GM12878 (cell line): ENCODE data around the gene SLC25A13. TPM values are rescaled to one million over a fixed set of nuclear protein-coding genes. Genes with fewer than 3 reads are reported as not detected.

Experiments used
- ATAC-seq: fragments of 200-7000 bp; cut with Tn5 transposase; 3 replicates; pipeline ENCODE4 v1.9.1; 2020; ENCODE audit warnings: mild to moderate bottlenecking, moderate library complexity
- BruUV-seq: library from RNA; stranded (reverse); fragments of 400-500 nt; replicated peaks from 2 replicates; lab custom pipeline; 2021; lab: Mats Ljungman, UMichigan
- CTCF ChIA-PET: fragments of 300-600 bp; sonication (Branson Sonifier 250); formaldehyde crosslinking; extraction: SDS; loops from one replicate; lab custom pipeline; 2021; ENCODE audit warnings: inconsistent platforms; lab: Yijun Ruan, JAX
- POLR2A ChIA-PET: fragments of 350-600 bp; formaldehyde crosslinking; extraction: SDS; loops from one replicate; lab custom pipeline; 2021; ENCODE audit warnings: inconsistent platforms; lab: Charles Lee
- RAD21 ChIA-PET: fragments of 300-600 bp; sonication (Branson Sonifier 250); formaldehyde crosslinking; loops from one replicate; lab custom pipeline; 2023; ENCODE audit warnings: antibody characterized with exemption; ENCODE audit not compliant: unreplicated experiment; lab: Charles Lee
- SMC1A ChIA-PET: fragments of 300-600 bp; sonication (Branson Sonifier 250); formaldehyde crosslinking; loops from one replicate; lab custom pipeline; 2023; ENCODE audit not compliant: unreplicated experiment, uncharacterized antibody; lab: Charles Lee
- DNase-seq: peaks from one replicate; pipeline ENCODE4 v3.0.0-alpha.2; 2011; ENCODE audit warnings: low read depth, low spot score
- FAIRE-seq: peaks from 3 replicates; lab custom pipeline; 2011; peaks lifted over from hg19 to GRCh38; lab: Jason Lieb, UNC
- H2AFZ ChIP-seq: 2 replicates; pipeline ENCODE4 v1.6.0; 2011; ENCODE audit warnings: low read depth, low read length, control low read depth; ENCODE audit not compliant: control insufficient read depth
- H3K27ac ChIP-seq: 2 replicates; pipeline ENCODE4 v1.5.1; 2011; ENCODE audit warnings: control low read depth; ENCODE audit not compliant: control insufficient read depth, insufficient read depth
- H3K27me3 ChIP-seq, 2 experiments: replicated peaks in 1 of 2; 2 replicates each; pipeline versions ENCODE4 v1.6.0 to v1.6.1; 2011; ENCODE audit warnings: low read length in 1 of 2; ENCODE audit not compliant: control insufficient read depth in 2 of 2, insufficient read depth in 2 of 2
- H3K36me3 ChIP-seq, 2 experiments: 2 replicates each; pipeline ENCODE4 v1.5.1; 2011; ENCODE audit warnings: low read length in 1 of 2; ENCODE audit not compliant: control insufficient read depth in 2 of 2, insufficient read depth in 2 of 2
- H3K4me1 ChIP-seq: 2 replicates; pipeline ENCODE4 v1.6.1; 2011; ENCODE audit warnings: mild to moderate bottlenecking, low read length, moderate library complexity, mixed read lengths; ENCODE audit not compliant: control insufficient read depth, insufficient read depth
- H3K4me2 ChIP-seq: 2 replicates; pipeline ENCODE4 v1.6.0; 2011; ENCODE audit warnings: control low read depth; ENCODE audit not compliant: control insufficient read depth, insufficient read depth
- H3K4me3 ChIP-seq: fragments of 200-600 bp; sonication (generic); 2 replicates; pipeline ENCODE4 v1.5.1; 2016
- H3K79me2 ChIP-seq: 2 replicates; pipeline ENCODE4 v1.6.0; 2011; ENCODE audit warnings: low read length; ENCODE audit not compliant: control insufficient read depth, insufficient read depth
- H3K9ac ChIP-seq: 2 replicates; pipeline ENCODE4 v1.8.0; 2011; ENCODE audit warnings: low read length, control low read depth, mixed read lengths; ENCODE audit not compliant: control insufficient read depth, insufficient read depth
- H3K9me3 ChIP-seq: replicated peaks from 3 replicates; pipeline ENCODE4 v1.5.1; 2011; ENCODE audit warnings: mild to moderate bottlenecking, low read length; ENCODE audit not compliant: control insufficient read depth, insufficient read depth
- H4K20me1 ChIP-seq: 2 replicates; pipeline ENCODE4 v1.6.0; 2011; ENCODE audit not compliant: control insufficient read depth, insufficient read depth
- BRCA1 ChIP-seq: IDR thresholded peaks from 2 replicates; pipeline ENCODE4 v1.6.1; 2011; ENCODE audit warnings: low read depth, low read length, improper control_type of control experiment
- ETV6 ChIP-seq, 2 experiments: fragments of 450-650 bp in 1 of 2; IDR thresholded peaks in 1 of 2; conservative IDR thresholded peaks in 1 of 2; 2 replicates each; pipeline ENCODE4 v1.6.1; 2014; ENCODE audit warnings: antibody characterized with exemption in 1 of 2, borderline replicate concordance in 1 of 2, low read depth in 1 of 2, mild to moderate bottlenecking in 1 of 2, moderate library complexity in 1 of 2
- JUND ChIP-seq: IDR thresholded peaks from 2 replicates; pipeline ENCODE4 v1.6.1; 2012; ENCODE audit warnings: low read depth, mild to moderate bottlenecking, low read length, improper control_type of control experiment, moderate library complexity
- MYC ChIP-seq: IDR thresholded peaks from 2 replicates; pipeline ENCODE4 v1.6.1; 2011; ENCODE audit warnings: mild to moderate bottlenecking, low read length, moderate library complexity, inconsistent platforms; ENCODE audit not compliant: insufficient read depth, insufficient replicate concordance, insufficient read length, severe bottlenecking
- NR2C1 ChIP-seq: fragments of 450-650 bp; IDR thresholded peaks from 2 replicates; pipeline ENCODE4 v1.6.1; 2017; ENCODE audit warnings: antibody characterized with exemption, mild to moderate bottlenecking, moderate library complexity
- PML ChIP-seq: IDR thresholded peaks from 2 replicates; pipeline ENCODE4 v1.6.1; 2012; ENCODE audit warnings: low read length, inconsistent platforms
- POU2F2 ChIP-seq: IDR thresholded peaks from 3 replicates; pipeline ENCODE4 v1.6.1; 2011; ENCODE audit warnings: low read depth, mild to moderate bottlenecking, low read length, borderline replicate concordance
- PRDM15 ChIP-seq: fragments of 450-650 bp; formaldehyde crosslinking; IDR thresholded peaks from 2 replicates; pipeline ENCODE4 v1.4.0; 2020; ENCODE audit warnings: mild to moderate bottlenecking, moderate library complexity
- RCOR1 ChIP-seq: conservative IDR thresholded peaks from 2 replicates; pipeline ENCODE4 v1.6.1; 2012; ENCODE audit warnings: low read depth, low read length, improper control_type of control experiment
- RELA ChIP-seq: fragments of 450-650 bp; IDR thresholded peaks from 2 replicates; pipeline ENCODE4 v1.8.0; 2014; ENCODE audit warnings: borderline replicate concordance; ENCODE audit not compliant: partially characterized antibody
- SIN3A ChIP-seq: IDR thresholded peaks from 2 replicates; pipeline ENCODE4 v1.6.1; 2012; ENCODE audit warnings: low read depth, low read length, improper control_type of control experiment
- TCF7 ChIP-seq: IDR thresholded peaks from 2 replicates; pipeline ENCODE4 v1.6.1; 2014; ENCODE audit warnings: antibody characterized with exemption, borderline replicate concordance
- ZBTB40 ChIP-seq: fragments of 450-650 bp; IDR thresholded peaks from 2 replicates; pipeline ENCODE4 v1.6.1; 2016; ENCODE audit warnings: mild to moderate bottlenecking, moderate library complexity, borderline replicate concordance
- ZNF24 ChIP-seq: fragments of 450-650 bp; IDR thresholded peaks from 2 replicates; pipeline ENCODE4 v1.6.1; 2017; ENCODE audit warnings: antibody characterized with exemption, mild to moderate bottlenecking
- WGBS: methylation state at CpG from one replicate; pipeline ENCODE4 v1.1.6; 2016; ENCODE audit warnings: low lambda C conversion rate; ENCODE audit not compliant: insufficient replicate concordance, insufficient coverage; ENCODE audit errors: missing lambda C conversion rate; 5-methylcytosine and 5-hydroxymethylcytosine counted together
- in situ Hi-C: fragments of 300-500 bp; cut with MboI; formaldehyde crosslinking; loops from 9 replicates; pipeline ENCODE4 v1.14.3; 2018; ENCODE audit warnings: mixed read lengths
- intact Hi-C: fragments of 100-400 bp; cut with micrococcal nuclease; formaldehyde crosslinking; loops from one replicate; pipeline ENCODE4 v1.14.2; 2022; ENCODE audit not compliant: unreplicated experiment
- polyA plus RNA-seq, 11 experiments: library from polyadenylated mRNA; depleted of rRNA in 4 of 11; unstranded in 6 of 11; stranded (reverse) in 5 of 11; fragments of >200 nt; fragmentation: Nextera tagmentation in 4 of 11; fragmentation: Illumina TruSeq in 1 of 11; extraction: Ambion mirVana in 4 of 11; extraction: Trizol in 1 of 11; gene quantifications; 1 replicate in 1 of 11; 2 replicates in 10 of 11; pipeline versions ENCODE4 v1.2.1 to v1.2.3, GENCODE V29; 2011 to 2016; ENCODE audit warnings: inconsistent platforms in 2 of 11, missing spikeins in 2 of 11, low read depth in 1 of 11
- total RNA-seq, 4 experiments: library from RNA; depleted of rRNA in 3 of 4; stranded (reverse); fragments of >200 nt in 3 of 4; fragmentation: Illumina TruSeq in 1 of 4; extraction: Trizol in 1 of 4; gene quantifications; 2 replicates each; pipeline versions ENCODE4 v1.2.1 to v1.2.3, GENCODE V29; 2013 to 2021

Gene SLC25A13
- total and polyA plus RNA-seq, 10 of the 15 experiments (the other 5 are each of a cell fraction or from before 2014, with no cell fraction given), result 7.0 to 24.7 (median 18.6) TPM

GRCh38 chr7:96314402-96315124, 7.3 kb downstream of the SLC25A13 start (continued):
- no peak for TF ChIP-seq RELA
- TF ChIP-seq NR2C1, result no peak
- no peak for TF ChIP-seq PML
- TF ChIP-seq TCF7, result no peak
- TF ChIP-seq SIN3A, result no peak
- TF ChIP-seq MYC, result no peak

GRCh38 chr7:96313940-96314339, 8.0 kb downstream of the SLC25A13 start:
- H3K4me3 ChIP-seq, result no peak overlapping the region
- no peak overlapping the region for H2AFZ ChIP-seq
- DNase-seq (no peak), FAIRE-seq (no peak), ATAC-seq (no peak)
- no peaks in the 10 kb centered on the region for H4K20me1 ChIP-seq
- WGBS, result 75% methylated on average over 3 of the region's 3 CpGs
- no peaks in the 10 kb centered on the region for H3K4me1 ChIP-seq
- ChIA-PET RAD21 (no interaction called here), CTCF (no interaction called here), SMC1A (interaction anchor here (1.5 kb wide), 1 partner anchor 9 kb away, joined by 7 read pairs; no protein-coding TSS in a partner anchor), POLR2A (no interaction called here)
- H3K4me2 ChIP-seq, result no peak overlapping the region
- peaks cover 17% of the 10 kb centered on the region for H3K79me2 ChIP-seq
- H3K27me3 ChIP-seq, result no peaks in the 10 kb centered on the region
- intact Hi-C loops (no loop called here), in situ Hi-C loops (no loop called here)
- peaks cover 0 to 2% of the 10 kb centered on the region in 2 experiments; a peak in 1 of 4 replicates for H3K36me3 ChIP-seq
- H3K9ac ChIP-seq, result no peak overlapping the region
- no TSS peak for BruUV-seq
- H3K9me3 ChIP-seq, result no peaks in the 10 kb centered on the region
- no peak overlapping the region for H3K27ac ChIP-seq
- TF ChIP-seq ZNF24 (no peak), ZBTB40 (no peak), TCF7 (no peak), POU2F2 (no peak), PRDM15 (CRISPR knock-in tag) (no peak), JUND (no peak), ETV6 (conservative IDR thresholded peaks at IDR 0.05 in 1 of 2, IDR thresholded peaks at IDR 0.05 in 1 of 2; ENCODE audit: borderline replicate concordance in 1 of 2, low read depth in 1 of 2) (no peak), BRCA1 (no peak), RCOR1 (no peak)
